GM21737 (cell line): ENCODE data around the gene VWA5B2.

Experiments
- ATAC-seq: cut with Tn5 transposase; IDR thresholded peaks from one replicate; pipeline ENCODE4 v1.9.1; 2021; ENCODE audit warnings: mild to moderate bottlenecking, moderate library complexity; ENCODE audit not compliant: unreplicated experiment

VWA5B2 gene

DNA sequence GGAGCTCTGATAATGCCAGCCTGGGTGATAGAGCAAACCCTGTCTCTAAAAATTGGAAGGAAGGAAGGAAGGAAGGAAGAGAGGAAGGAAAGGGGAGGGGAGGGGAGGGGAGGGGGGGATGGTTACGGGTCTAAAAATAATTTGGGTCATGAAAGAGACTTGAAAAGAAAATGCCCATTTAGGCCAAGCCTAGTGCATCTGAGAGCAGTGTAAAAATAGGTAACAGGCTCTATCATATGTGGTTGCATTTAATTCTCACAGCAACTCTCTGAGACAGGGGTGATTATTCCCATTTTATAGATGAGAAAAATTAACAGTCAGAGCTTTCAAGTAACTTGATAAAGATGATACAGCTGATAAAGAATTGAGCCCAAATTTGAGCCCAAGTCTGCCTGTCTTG lies 42.9 kb downstream of the VWA5B2 start:
- ATAC-seq, result no peak

GRCh38 chr3:184275381-184275701 lies 46.0 kb downstream of the VWA5B2 start:
- no peak for ATAC-seq

DNA sequence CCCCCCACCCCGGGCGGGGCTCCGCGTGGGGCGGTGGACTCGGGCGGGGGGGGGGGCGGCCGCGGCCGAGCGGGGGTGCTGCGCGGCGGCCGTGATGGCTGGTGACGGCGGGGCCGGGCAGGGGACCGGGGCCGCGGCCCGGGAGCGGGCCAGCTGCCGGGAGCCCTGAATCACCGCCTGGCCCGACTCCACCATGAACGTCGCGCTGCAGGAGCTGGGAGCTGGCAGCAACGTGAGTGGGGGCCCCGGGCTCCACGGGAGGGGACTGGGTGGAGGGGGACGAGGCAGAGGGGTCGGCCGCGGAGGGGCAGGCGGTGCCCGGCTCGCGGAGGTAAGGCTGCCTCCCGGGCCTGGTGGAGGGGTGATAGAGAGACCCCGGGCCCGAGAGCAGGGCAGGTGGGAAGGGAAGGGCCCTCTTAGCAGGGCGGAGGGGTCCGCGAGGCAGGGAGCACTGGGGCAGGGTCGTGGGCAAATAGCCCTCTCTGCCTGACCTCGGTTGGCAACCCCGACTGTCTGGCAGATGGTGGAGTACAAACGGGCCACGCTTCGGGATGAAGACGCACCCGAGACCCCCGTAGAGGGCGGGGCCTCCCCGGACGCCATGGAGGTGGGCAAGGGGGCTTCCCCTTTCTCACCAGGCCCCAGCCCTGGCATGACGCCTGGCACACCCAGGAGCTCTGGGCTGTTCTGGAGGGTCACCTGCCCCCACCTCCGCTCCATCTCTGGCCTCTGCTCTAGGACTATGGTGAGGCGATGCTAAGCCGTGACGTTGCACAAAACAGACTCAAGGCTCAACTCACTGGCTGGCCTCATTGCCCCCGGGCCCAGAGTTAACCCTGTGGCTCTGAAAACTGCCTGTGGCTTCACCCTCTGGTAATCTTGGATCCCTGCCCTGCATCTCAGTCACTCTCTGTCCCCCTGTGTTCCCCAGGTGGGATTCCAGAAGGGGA lies 46.9 kb downstream of the VWA5B2 start, which contains the start of gene ECE2:
Gene ECE2, plus strand, starts transcription at position 62 of the 950 bp plus-strand sequence. Its CDS starts 132 bp downstream, at position 194.
- ATAC-seq, result no peak

GRCh38 chr3:184277366-184277765 lies 48.0 kb downstream of the VWA5B2 start:
- ATAC-seq, result no peak

DNA sequence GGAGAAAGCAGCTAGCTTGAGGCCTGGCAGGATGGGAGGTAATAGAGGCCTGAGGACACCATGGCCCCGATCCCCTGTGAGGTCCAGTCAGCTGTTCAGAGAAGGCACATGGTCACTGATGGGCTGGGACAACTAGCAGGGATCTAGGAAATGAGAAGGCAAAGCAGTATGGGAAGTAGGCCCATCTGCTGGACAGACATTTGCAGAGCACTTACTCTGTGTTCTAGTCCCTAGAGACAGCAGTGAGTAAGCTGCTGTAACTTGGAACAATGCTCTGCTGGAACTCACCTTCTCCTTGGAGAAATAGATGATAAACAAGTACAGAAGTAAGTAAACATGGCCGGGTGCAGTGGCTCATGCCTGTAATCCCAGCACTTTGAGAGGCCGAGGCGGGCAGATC lies 53.6 kb downstream of the VWA5B2 start:
- no peak for ATAC-seq

DNA sequence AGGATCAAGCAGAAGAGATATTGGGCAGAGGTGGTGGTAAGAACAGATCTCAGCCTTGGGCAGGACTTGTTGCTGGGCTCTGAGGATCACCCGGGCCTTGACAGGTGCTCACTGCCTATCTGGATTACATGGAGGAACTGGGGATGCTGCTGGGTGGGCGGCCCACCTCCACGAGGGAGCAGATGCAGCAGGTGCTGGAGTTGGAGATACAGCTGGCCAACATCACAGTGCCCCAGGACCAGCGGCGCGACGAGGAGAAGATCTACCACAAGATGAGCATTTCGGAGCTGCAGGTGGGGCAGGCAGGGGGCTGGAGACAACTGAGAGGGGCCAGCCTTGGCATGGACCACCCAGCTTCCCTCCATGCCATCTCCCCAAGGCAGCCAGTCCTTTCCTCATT lies 54.3 kb downstream of the VWA5B2 start:
- no peak for ATAC-seq

GRCh38 chr3:184284696-184285095 lies 55.3 kb downstream of the VWA5B2 start:
- ATAC-seq, result no peak

GRCh38 chr3:184289426-184289938 lies 60.1 kb downstream of the VWA5B2 start:
- ATAC-seq, result no peak

GRCh38 chr3:184290331-184290730 lies 60.9 kb downstream of the VWA5B2 start:
- ATAC-seq, result no peak

DNA sequence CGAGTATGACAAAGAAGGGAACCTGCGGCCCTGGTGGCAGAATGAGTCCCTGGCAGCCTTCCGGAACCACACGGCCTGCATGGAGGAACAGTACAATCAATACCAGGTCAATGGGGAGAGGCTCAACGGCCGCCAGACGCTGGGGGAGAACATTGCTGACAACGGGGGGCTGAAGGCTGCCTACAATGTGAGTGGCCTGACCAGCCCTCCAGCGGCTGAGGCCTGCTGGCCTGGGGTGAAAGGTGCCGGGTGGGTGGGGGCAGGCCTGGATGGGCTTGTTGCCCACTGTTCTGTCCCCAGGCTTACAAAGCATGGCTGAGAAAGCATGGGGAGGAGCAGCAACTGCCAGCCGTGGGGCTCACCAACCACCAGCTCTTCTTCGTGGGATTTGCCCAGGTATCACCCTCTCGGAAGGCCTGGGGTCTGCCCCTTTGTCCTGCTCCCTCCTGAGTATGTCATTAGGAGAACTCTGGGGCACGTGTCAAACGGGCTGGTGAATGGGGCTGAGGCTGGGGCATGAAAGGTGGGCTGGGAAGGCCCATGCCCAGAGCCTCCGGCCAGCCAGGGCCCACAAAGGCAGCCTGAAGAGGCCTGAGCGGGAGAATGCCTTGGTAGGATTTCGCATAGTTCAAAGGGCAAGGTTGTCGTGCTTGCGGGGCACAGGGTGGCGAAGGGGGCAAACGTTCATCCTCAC lies 61.8 kb downstream of the VWA5B2 start:
- no peak for ATAC-seq
